Peyer's patch (tissue), 4 donors: ENCODE measurements around the gene ODAD4. TPM values are rescaled to one million over a fixed set of nuclear protein-coding genes. Genes with fewer than 3 reads are reported as not detected.

Source experiments
- DNase-seq, 3 donors: peaks; one replicate each; pipeline ENCODE4 v3.0.0-alpha.2; 2017 to 2019
- H3K27ac ChIP-seq, 4 donors: fragments of 200-600 bp; sonication (generic); one replicate each; pipeline ENCODE4 v1.5.1; 2016 to 2019
- H3K27me3 ChIP-seq, 2 donors: fragments of 200-600 bp; sonication (generic); one replicate each; pipeline ENCODE4 v1.5.1; 2019
- H3K36me3 ChIP-seq, 3 donors: fragments of 200-600 bp; sonication (generic); one replicate each; pipeline ENCODE4 v1.5.1; 2016 to 2019
- H3K4me1 ChIP-seq, 4 donors: fragments of 200-600 bp; sonication (generic); one replicate each; pipeline ENCODE4 v1.5.1; 2016 to 2019
- H3K4me3 ChIP-seq, 4 donors: fragments of 200-600 bp; sonication (generic); 1 replicate in 3 of 4; 2 replicates in 1 of 4; pipeline ENCODE4 v1.5.1; 2016 to 2019; ENCODE audit warnings: mild to moderate bottlenecking in 1 of 4
- H3K9me3 ChIP-seq, 4 donors: fragments of 200-600 bp; sonication (generic); one replicate each; pipeline ENCODE4 v1.5.1; 2016 to 2019; ENCODE audit warnings: mild to moderate bottlenecking in 1 of 4
- POLR2A ChIP-seq, 2 donors: fragments of 450-650 bp; IDR thresholded peaks; one replicate each; pipeline ENCODE4 v1.5.1; 2017; ENCODE audit warnings: antibody characterized with exemption in 2 of 2, mild to moderate bottlenecking in 2 of 2, moderate library complexity in 2 of 2
- total RNA-seq, 4 donors: library from RNA; depleted of rRNA; stranded (reverse); fragments of >200 nt; gene quantifications; one replicate each; pipeline ENCODE4 v1.1.0, GENCODE V29; 2016
- TF ChIP-seq, protein P1 (sequence below), 6 experiments: fragments of 450-650 bp in 4 of 6; fragments of 200-600 bp in 2 of 6; sonication (generic) in 1 of 6; IDR thresholded peaks; one replicate each; pipeline ENCODE4 v1.5.1; 2017 to 2019; ENCODE audit warnings: antibody characterized with exemption in 6 of 6, mild to moderate bottlenecking in 3 of 6, moderate library complexity in 1 of 6

ODAD4 gene
- total RNA-seq, 4 donors from 2014 or later, result 2.1 TPM; not detected in 3

DNA sequence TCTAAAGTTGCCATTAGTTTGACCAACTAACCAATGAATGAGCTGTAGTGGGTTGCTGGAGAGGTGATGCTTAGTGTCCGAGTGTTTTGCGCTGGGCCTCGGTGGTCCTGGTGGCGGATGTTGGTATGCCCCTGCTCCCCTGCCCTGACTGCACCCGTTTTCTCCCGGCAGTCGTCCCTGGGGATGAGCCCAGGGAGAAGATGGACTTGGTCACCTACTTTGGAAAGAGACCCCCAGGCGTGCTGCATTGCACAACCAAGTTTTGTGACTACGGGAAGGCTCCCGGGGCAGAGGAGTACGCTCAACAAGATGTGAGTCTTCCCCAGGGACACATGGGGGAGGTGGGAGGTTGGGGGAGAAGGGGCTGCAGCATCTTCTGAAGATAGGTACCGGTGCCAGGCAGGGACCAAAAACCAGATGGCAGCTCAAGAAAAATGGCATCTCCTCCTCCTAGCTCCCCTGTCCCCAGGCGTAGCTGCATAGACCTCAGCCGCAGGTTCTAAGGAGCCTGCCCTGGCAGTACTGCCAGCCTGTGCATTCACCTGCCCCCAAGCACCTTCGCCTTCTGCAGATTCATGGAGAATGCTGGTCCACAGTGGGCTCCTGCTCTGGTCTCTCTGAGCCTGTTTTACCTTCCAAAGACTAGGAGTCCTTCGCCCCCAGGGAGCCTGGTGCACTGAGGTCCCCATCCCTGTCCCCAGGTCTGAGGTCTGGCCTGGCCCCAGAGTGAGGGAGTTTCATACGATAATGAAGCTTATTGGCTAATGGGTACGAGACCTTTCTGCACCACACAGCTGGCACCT lies 41.5 kb downstream of the ODAD4 start:
- Histone ChIP-seq H3K4me3 (no peak overlapping the region), H3K4me1 (peaks cover 0 to 22% (median 7%) of the 10 kb centered on the region in 4 donors), H3K36me3 (peaks cover 0 to 73% (median 0%) of the 10 kb centered on the region in 3 donors), H3K27ac (peak overlapping the region in 2 of 4 donors; percentile 60 to 76), H3K9me3 (no peaks in the 10 kb centered on the region), H3K27me3 (no peaks in the 10 kb centered on the region)
- TF ChIP-seq, protein P1, sequence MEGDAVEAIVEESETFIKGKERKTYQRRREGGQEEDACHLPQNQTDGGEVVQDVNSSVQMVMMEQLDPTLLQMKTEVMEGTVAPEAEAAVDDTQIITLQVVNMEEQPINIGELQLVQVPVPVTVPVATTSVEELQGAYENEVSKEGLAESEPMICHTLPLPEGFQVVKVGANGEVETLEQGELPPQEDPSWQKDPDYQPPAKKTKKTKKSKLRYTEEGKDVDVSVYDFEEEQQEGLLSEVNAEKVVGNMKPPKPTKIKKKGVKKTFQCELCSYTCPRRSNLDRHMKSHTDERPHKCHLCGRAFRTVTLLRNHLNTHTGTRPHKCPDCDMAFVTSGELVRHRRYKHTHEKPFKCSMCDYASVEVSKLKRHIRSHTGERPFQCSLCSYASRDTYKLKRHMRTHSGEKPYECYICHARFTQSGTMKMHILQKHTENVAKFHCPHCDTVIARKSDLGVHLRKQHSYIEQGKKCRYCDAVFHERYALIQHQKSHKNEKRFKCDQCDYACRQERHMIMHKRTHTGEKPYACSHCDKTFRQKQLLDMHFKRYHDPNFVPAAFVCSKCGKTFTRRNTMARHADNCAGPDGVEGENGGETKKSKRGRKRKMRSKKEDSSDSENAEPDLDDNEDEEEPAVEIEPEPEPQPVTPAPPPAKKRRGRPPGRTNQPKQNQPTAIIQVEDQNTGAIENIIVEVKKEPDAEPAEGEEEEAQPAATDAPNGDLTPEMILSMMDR (IDR thresholded peaks at IDR 0.05), result peak in 1 of 6 experiments; percentile 17
- no peak for TF ChIP-seq POLR2A (IDR thresholded peaks at IDR 0.05)
- no peak for DNase-seq

DNA sequence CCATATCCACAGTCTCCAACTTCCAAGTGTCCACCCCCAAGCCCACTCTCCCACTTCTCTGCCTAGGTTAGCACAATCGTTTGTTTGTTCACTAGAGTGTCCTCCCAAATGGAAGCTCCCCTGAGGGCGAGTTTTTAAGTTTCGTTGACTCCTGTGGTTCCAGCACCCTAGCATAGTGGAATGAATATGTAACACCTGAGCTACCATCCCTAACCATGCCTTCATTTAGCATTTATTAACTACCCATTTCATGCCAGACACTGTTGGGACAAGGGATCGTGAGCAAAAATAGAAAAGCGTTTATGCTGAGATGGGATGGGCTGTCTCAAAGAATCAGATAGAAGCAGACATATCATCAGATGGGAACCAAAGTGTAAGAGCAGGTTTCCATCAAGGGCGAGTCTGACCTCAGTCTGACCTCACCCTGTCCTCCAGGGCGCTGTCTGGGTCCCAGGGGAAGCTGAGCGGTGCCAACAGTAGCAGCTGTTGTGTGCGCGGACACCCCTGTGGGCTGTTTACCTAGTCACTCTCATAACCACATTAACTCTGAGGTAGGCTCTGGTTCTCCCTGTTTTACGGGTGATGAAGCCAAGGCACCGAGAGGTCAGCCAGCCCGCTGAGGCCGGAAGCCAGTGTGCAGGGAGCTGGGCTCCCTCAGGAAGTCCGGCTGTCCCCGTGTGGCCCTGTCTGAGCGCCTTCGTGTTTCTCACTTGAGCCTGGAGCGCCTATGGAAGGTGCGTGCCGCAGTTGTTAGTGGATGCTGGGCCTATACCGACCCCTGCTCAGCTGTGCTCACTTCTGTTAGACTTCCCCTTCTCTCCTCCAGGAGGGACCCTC lies 42.4 kb downstream of the ODAD4 start:
- H3K4me3 ChIP-seq, result no peak overlapping the region

DNA sequence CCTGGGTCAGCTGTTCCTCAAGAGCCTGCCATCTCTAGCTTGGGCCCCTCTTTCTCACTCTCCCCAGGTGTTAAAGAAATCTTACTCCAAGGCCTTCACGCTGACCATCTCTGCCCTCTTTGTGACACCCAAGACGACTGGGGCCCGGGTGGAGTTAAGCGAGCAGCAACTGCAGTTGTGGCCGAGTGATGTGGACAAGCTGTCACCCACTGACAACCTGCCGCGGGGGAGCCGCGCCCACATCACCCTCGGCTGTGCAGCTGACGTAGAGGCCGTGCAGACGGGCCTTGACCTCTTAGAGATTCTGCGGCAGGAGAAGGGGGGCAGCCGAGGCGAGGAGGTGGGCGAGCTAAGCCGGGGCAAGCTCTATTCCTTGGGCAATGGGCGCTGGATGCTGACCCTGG lies 43.0 kb downstream of the ODAD4 start:
- H3K4me1 ChIP-seq, result peaks cover 0 to 22% (median 5%) of the 10 kb centered on the region in 4 donors
- H3K4me3 ChIP-seq, result no peak overlapping the region
- peak overlapping the region in 3 of 4 donors; percentile 9 to 76 (median 60) for H3K27ac ChIP-seq
- H3K36me3 ChIP-seq, result peaks cover 0 to 83% (median 0%) of the 10 kb centered on the region in 3 donors
- DNase-seq, result no peak
- TF ChIP-seq, protein P1 (IDR thresholded peaks at IDR 0.05), result no peak
- TF ChIP-seq POLR2A (IDR thresholded peaks at IDR 0.05), result no peak
- H3K27me3 ChIP-seq, result no peaks in the 10 kb centered on the region
- no peaks in the 10 kb centered on the region for H3K9me3 ChIP-seq

More for the DNA sequence above, 42.4 kb downstream of the ODAD4 start:
- DNase-seq, result peak in 2 of 3 donors; percentile 83 to 86
- Histone ChIP-seq H3K9me3 (no peaks in the 10 kb centered on the region), H3K27me3 (no peaks in the 10 kb centered on the region), H3K27ac (peak overlapping the region; percentile 9 to 76 (median 45)), H3K4me1 (peaks cover 0 to 17% (median 5%) of the 10 kb centered on the region in 4 donors), H3K36me3 (peaks cover 0 to 82% (median 0%) of the 10 kb centered on the region in 3 donors)
- no peak for TF ChIP-seq POLR2A (IDR thresholded peaks at IDR 0.05)
- TF ChIP-seq, protein P1 (IDR thresholded peaks at IDR 0.05), result no peak

DNA sequence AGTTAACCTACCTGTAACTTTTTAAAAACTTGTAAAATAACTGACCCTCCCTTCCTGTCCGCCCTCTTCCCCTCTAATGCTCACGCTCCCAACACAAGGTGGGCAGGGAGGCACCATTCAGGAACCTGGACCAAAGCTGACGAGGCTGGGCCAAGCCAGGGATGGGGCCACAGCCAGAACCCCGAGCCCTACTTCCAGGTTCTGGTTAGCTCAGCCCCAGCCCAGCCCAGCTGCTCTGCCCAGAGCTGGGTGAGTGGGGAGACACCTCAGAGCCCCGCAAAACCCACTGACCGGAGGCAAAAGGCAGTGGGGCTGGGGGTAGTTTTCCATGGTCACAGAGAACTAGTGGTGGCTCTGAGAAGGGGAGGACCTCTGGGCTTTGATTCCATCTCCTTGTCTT lies 43.6 kb downstream of the ODAD4 start:
- Histone ChIP-seq H3K4me1 (peaks cover 0 to 24% (median 5%) of the 10 kb centered on the region in 4 donors), H3K27ac (peak overlapping the region in 2 of 4 donors; percentile 60 to 76)
- no peak for DNase-seq

DNA sequence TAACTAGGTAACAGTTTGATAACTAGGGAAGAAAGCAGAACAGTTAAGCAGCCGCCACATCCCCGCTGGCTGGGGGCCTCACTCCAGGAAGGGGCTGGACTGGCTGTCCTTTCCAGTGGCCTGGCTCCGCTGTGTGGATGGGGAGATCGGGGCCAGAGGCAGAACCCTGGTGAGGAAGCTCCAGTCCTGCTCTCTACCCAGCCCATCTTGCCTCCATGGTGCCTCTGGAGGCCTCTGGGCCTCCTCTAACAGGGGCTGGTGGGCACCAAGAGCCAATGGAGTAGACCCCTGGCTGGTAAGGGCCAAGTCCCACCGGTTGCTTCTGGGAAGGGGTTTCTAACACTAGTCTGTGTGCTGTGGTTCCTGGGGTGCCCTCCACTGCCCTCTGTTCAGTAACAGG lies 44.2 kb downstream of the ODAD4 start:
- H3K9me3 ChIP-seq, result no peaks in the 10 kb centered on the region
- TF ChIP-seq, protein P1 (IDR thresholded peaks at IDR 0.05), result no peak
- H3K27ac ChIP-seq, result peak overlapping the region in 1 of 4 donors; percentile 76
- peaks cover 0 to 24% (median 5%) of the 10 kb centered on the region in 4 donors for H3K4me1 ChIP-seq
- H3K36me3 ChIP-seq, result peaks cover 0 to 83% (median 0%) of the 10 kb centered on the region in 3 donors
- no peak overlapping the region for H3K4me3 ChIP-seq
- no peak for DNase-seq
- H3K27me3 ChIP-seq, result no peaks in the 10 kb centered on the region

More for the DNA sequence above, 43.6 kb downstream of the ODAD4 start:
- no peaks in the 10 kb centered on the region for H3K27me3 ChIP-seq
- H3K36me3 ChIP-seq, result peaks cover 0 to 85% (median 0%) of the 10 kb centered on the region in 3 donors
- no peak overlapping the region for H3K4me3 ChIP-seq
- H3K9me3 ChIP-seq, result no peaks in the 10 kb centered on the region
- TF ChIP-seq, protein P1 (IDR thresholded peaks at IDR 0.05), result no peak
- no peak for TF ChIP-seq POLR2A (IDR thresholded peaks at IDR 0.05)
